HepG2 (cell line): ENCODE data around the gene RANBP3. TPM values are rescaled to one million over a fixed set of nuclear protein-coding genes. Genes with fewer than 3 reads are reported as not detected.

Source experiments
- ASH2L ChIP-seq: fragments of 300-600, 200-600 bp; sonication (generic); IDR thresholded peaks from 2 replicates; pipeline ENCODE4 v1.7.0; 2017; ENCODE audit warnings: low read depth, mild to moderate bottlenecking, moderate library complexity, mixed read lengths, low read length; ENCODE audit not compliant: insufficient read length
- GLI4 ChIP-seq: sonication (generic); formaldehyde crosslinking; IDR thresholded peaks from 2 replicates; pipeline ENCODE4 v1.5.1; 2020; ENCODE audit warnings: missing genetic modification reagents, mild to moderate bottlenecking, moderate library complexity, borderline replicate concordance
- GTF3A ChIP-seq: sonication (generic); formaldehyde crosslinking; conservative IDR thresholded peaks from 2 replicates; pipeline ENCODE4 v1.4.0; 2020; ENCODE audit warnings: mild to moderate bottlenecking, missing genetic modification reagents
- KDM5B ChIP-seq: sonication (generic); formaldehyde crosslinking; IDR thresholded peaks from 2 replicates; pipeline ENCODE4 v1.4.0; 2020; ENCODE audit warnings: missing genetic modification reagents, mild to moderate bottlenecking, borderline replicate concordance
- MAFK ChIP-seq, 2 experiments: IDR thresholded peaks in 1 of 2; conservative IDR thresholded peaks in 1 of 2; 2 replicates each; pipeline ENCODE4 v1.6.1; 2011; ENCODE audit warnings: improper control_type of control experiment in 2 of 2, low read length in 2 of 2
- PRPF4 ChIP-seq: fragments of 200-400 bp; formaldehyde crosslinking; IDR thresholded peaks from 2 replicates; pipeline ENCODE4 v1.6.1; 2016; ENCODE audit warnings: low read length, low read depth; ENCODE audit not compliant: poor library complexity, severe bottlenecking
- RBM22 ChIP-seq: fragments of 200-400 bp; formaldehyde crosslinking; optimal IDR thresholded peaks from 2 replicates; pipeline ENCODE3; 2017; ENCODE audit warnings: mild to moderate bottlenecking, low read length, moderate library complexity
- SIN3B ChIP-seq: fragments of 150-350 bp; IDR thresholded peaks from 2 replicates; pipeline ENCODE4 v1.6.1; 2014; ENCODE audit warnings: low read length
- ZBTB38 ChIP-seq: sonication (generic); formaldehyde crosslinking; IDR thresholded peaks from 2 replicates; pipeline ENCODE4 v1.5.1; 2020; ENCODE audit warnings: mild to moderate bottlenecking, missing genetic modification reagents
- ZC3H13 ChIP-seq: sonication (generic); formaldehyde crosslinking; IDR thresholded peaks from 2 replicates; pipeline ENCODE4 v1.8.1; 2023; ENCODE audit warnings: mild to moderate bottlenecking, missing genetic modification reagents, moderate library complexity
- ZNF17 ChIP-seq: sonication (generic); formaldehyde crosslinking; IDR thresholded peaks from 2 replicates; pipeline ENCODE4 v1.5.0; 2020; ENCODE audit warnings: mild to moderate bottlenecking, missing genetic modification reagents
- ZNF296 ChIP-seq: sonication (generic); formaldehyde crosslinking; conservative IDR thresholded peaks from 2 replicates; pipeline ENCODE4 v1.5.0; 2020; ENCODE audit warnings: mild to moderate bottlenecking, missing genetic modification reagents
- ZNF598 ChIP-seq: sonication (generic); formaldehyde crosslinking; IDR thresholded peaks from 2 replicates; pipeline ENCODE4 v1.5.1; 2020; ENCODE audit warnings: mild to moderate bottlenecking, missing genetic modification reagents, borderline replicate concordance
- ZNF746 ChIP-seq: sonication (generic); formaldehyde crosslinking; IDR thresholded peaks from 2 replicates; pipeline ENCODE4 v1.8.0; 2022; ENCODE audit warnings: mild to moderate bottlenecking, missing genetic modification reagents
- ZNF841 ChIP-seq: sonication (generic); formaldehyde crosslinking; IDR thresholded peaks from 2 replicates; pipeline ENCODE4 v1.8.1; 2023; ENCODE audit warnings: missing genetic modification reagents, borderline replicate concordance
- polyA plus RNA-seq, 8 experiments: library from polyadenylated mRNA; depleted of rRNA in 3 of 8; stranded (reverse) in 7 of 8; unstranded in 1 of 8; fragments of >200 nt; fragmentation: Illumina TruSeq in 4 of 8; extraction: Trizol in 4 of 8; gene quantifications; 2 replicates each; pipeline versions ENCODE4 v1.2.1 to v1.2.3, GENCODE V29; 2011 to 2016; ENCODE audit warnings: low read depth in 4 of 8, missing spikeins in 1 of 8, mixed read lengths in 1 of 8; ENCODE audit not compliant: insufficient read depth in 1 of 8
- total RNA-seq, 5 experiments: library from RNA; depleted of rRNA; stranded (reverse); fragments of >200 nt; fragmentation: Illumina TruSeq; extraction: Trizol; gene quantifications; 2 replicates each; pipeline ENCODE4 v1.2.3, GENCODE V29; 2016; ENCODE audit warnings: low read depth in 1 of 5
- TF ChIP-seq, protein P1 (sequence below): sonication (generic); formaldehyde crosslinking; IDR thresholded peaks from 2 replicates; pipeline ENCODE4 v1.4.0; 2020; ENCODE audit warnings: missing genetic modification reagents, borderline replicate concordance
- TF ChIP-seq, protein P2 (sequence below): sonication (generic); formaldehyde crosslinking; IDR thresholded peaks from 2 replicates; pipeline ENCODE4 v1.5.1; 2020; ENCODE audit warnings: missing genetic modification reagents, mild to moderate bottlenecking, borderline replicate concordance
- TF ChIP-seq, protein P3 (sequence below): sonication (generic); formaldehyde crosslinking; IDR thresholded peaks from 2 replicates; pipeline ENCODE4 v1.4.0; 2020; ENCODE audit warnings: mild to moderate bottlenecking, missing genetic modification reagents

RANBP3 gene
- total and polyA plus RNA-seq, 2 of the 13 experiments (the other 11 are each of a cell fraction or from before 2014, with no cell fraction given): 39.5 to 149 TPM

DNA sequence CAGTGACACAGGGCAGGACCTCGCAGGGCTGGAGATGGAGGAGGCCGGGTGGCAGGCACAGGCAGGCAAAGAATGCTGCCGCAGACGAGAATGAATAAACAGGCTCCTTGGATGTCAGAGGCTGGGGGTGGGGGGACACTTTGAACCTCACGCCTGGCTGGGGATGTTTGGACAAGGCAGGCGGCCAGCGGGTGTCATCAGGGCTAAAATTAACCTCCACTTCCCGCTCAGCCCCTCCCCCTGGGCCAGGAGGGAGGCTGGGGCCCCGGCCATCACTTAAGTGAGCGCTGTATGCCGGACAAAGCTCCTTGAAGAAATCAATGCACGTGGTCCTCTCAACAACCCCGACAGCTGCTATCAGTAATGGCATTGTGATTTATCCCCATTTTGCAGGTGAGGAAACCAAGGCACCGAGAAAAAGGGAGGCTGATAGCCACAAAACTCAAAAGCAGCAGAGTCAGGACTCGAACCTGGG lies 97.3 kb downstream of the RANBP3 start (continued):
- TF ChIP-seq MAFK (conservative IDR thresholded peaks at IDR 0.05 in 1 of 2, IDR thresholded peaks at IDR 0.05 in 1 of 2; ENCODE audit: low read length in 2 of 2) (no peak), RBM22 (no peak), ZC3H13 (CRISPR knock-in tag) (no peak), GTF3A (no peak), ZNF17 (CRISPR knock-in tag) (no peak), ASH2L (peak; percentile 60), ZNF598 (no peak), ZNF296 (CRISPR knock-in tag) (no peak), KDM5B (CRISPR knock-in tag) (peak; percentile 57; the same call in 1 of the 2 replicates), GLI4 (CRISPR knock-in tag) (no peak), ZNF841 (CRISPR knock-in tag) (no peak), ZNF746 (CRISPR knock-in tag) (peak; percentile 47; the same call in 1 of the 2 replicates), ZBTB38 (CRISPR knock-in tag) (peak; percentile 83; the same call in 1 of the 2 replicates), PRPF4 (no peak), SIN3B (no peak)
- TF ChIP-seq, protein P1, sequence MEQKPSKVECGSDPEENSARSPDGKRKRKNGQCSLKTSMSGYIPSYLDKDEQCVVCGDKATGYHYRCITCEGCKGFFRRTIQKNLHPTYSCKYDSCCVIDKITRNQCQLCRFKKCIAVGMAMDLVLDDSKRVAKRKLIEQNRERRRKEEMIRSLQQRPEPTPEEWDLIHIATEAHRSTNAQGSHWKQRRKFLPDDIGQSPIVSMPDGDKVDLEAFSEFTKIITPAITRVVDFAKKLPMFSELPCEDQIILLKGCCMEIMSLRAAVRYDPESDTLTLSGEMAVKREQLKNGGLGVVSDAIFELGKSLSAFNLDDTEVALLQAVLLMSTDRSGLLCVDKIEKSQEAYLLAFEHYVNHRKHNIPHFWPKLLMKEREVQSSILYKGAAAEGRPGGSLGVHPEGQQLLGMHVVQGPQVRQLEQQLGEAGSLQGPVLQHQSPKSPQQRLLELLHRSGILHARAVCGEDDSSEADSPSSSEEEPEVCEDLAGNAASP: peak; percentile 59; the same call in 1 of the 2 replicates
- TF ChIP-seq, protein P2, sequence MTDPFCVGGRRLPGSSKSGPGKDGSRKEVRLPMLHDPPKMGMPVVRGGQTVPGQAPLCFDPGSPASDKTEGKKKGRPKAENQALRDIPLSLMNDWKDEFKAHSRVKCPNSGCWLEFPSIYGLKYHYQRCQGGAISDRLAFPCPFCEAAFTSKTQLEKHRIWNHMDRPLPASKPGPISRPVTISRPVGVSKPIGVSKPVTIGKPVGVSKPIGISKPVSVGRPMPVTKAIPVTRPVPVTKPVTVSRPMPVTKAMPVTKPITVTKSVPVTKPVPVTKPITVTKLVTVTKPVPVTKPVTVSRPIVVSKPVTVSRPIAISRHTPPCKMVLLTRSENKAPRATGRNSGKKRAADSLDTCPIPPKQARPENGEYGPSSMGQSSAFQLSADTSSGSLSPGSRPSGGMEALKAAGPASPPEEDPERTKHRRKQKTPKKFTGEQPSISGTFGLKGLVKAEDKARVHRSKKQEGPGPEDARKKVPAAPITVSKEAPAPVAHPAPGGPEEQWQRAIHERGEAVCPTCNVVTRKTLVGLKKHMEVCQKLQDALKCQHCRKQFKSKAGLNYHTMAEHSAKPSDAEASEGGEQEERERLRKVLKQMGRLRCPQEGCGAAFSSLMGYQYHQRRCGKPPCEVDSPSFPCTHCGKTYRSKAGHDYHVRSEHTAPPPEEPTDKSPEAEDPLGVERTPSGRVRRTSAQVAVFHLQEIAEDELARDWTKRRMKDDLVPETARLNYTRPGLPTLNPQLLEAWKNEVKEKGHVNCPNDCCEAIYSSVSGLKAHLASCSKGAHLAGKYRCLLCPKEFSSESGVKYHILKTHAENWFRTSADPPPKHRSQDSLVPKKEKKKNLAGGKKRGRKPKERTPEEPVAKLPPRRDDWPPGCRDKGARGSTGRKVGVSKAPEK (CRISPR knock-in tag): no peak
- TF ChIP-seq, protein P3, sequence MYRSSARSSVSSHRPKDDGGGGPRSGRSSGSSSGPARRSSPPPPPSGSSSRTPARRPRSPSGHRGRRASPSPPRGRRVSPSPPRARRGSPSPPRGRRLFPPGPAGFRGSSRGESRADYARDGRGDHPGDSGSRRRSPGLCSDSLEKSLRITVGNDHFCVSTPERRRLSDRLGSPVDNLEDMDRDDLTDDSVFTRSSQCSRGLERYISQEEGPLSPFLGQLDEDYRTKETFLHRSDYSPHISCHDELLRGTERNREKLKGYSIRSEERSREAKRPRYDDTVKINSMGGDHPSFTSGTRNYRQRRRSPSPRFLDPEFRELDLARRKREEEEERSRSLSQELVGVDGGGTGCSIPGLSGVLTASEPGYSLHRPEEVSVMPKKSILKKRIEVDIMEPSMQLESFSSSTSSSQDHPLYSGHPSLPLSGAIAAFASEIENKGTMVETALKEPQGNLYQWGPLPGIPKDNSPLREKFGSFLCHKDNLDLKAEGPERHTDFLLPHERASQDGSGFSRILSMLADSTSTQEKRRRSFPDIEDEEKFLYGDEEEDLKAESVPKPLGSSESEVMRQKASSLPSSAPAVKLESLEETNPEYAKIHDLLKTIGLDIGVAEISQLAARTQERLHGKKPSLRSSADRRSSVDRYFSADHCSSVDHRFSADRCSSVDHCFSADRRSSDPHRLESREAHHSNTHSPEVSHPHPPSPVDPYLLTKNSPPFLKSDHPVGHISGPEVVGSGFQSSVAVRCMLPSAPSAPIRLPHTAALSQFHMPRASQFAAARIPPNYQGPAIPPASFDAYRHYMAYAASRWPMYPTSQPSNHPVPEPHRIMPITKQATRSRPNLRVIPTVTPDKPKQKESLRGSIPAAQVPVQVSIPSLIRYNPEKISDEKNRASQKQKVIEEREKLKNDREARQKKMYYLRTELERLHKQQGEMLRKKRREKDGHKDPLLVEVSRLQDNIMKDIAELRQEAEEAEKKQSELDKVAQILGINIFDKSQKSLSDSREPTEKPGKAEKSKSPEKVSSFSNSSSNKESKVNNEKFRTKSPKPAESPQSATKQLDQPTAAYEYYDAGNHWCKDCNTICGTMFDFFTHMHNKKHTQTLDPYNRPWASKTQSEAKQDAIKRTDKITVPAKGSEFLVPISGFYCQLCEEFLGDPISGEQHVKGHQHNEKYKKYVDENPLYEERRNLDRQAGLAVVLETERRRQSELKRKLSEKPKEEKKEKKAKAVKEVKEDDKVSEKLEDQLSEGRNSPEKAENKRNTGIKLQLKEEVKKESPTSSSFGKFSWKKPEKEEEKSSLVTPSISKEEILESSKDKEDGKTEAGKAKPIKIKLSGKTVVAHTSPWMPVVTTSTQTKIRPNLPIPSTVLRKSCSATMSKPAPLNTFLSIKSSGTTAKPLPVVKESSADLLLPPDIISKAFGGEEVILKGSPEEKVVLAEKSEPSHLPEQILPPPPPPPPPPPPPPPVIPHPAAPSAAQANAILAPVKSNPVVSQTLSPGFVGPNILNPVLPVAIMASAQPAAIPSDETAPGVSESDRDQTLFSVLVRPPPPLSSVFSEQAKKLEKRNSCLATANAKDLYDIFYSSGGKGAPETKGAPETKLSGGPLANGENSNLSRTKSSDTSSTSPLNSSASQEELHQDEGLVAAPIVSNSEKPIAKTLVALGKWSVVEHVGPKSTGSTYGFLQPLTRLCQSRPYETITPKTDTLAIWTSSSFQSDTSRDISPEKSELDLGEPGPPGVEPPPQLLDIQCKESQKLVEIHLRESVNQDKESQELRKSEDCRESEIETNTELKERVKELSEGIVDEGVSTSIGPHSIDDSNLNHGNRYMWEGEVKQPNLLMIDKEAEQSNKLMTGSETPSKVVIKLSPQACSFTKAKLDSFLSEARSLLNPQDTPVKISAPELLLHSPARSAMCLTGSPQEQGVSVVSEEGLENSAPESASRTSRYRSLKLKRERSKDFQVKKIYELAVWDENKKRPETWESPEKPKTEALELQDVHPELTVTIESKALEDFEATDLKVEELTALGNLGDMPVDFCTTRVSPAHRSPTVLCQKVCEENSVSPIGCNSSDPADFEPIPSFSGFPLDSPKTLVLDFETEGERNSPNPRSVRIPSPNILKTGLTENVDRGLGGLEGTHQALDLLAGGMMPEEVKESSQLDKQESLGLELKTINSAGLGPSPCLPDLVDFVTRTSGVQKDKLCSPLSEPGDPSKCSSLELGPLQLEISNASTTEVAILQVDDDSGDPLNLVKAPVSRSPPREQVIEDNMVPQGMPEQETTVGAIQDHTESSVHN (CRISPR knock-in tag): no peak
